Measurements from ENCODE around the gene SOBP.
A peak's percentile ranks its signal among the peaks of the same experiment; 100 is the strongest.

The SOBP gene

GRCh38 chr6:107590378-107590777, 100.5 kb downstream of the SOBP start:
- DNase-seq = no peak

GRCh38 chr6:107591346-107591745, 101.4 kb downstream of the SOBP start:
- DNase-seq = no peak

- no peak for DNase-seq
These were observed 102.9 kb downstream of the SOBP start for GRCh38 chr6:107592806-107593205.

GRCh38 chr6:107594736-107595135, 104.8 kb downstream of the SOBP start:
- DNase-seq = no peak

- DNase-seq = no peak
These were observed 108.2 kb downstream of the SOBP start for GRCh38 chr6:107598091-107598490.

GRCh38 chr6:107599043-107599442, 109.1 kb downstream of the SOBP start:
- DNase-seq = no peak

- DNase-seq = no peak
These were observed 110.2 kb downstream of the SOBP start for GRCh38 chr6:107600121-107600520.

GRCh38 chr6:107600936-107601335, 111.0 kb downstream of the SOBP start:
- no peak for DNase-seq

- DNase-seq = no peak
These were observed 111.5 kb downstream of the SOBP start for GRCh38 chr6:107601406-107601805.

GRCh38 chr6:107602321-107603005, 112.5 kb downstream of the SOBP start:
- DNase-seq = no peak

- DNase-seq = peak; percentile 36 to 68
These were observed 113.1 kb downstream of the SOBP start for GRCh38 chr6:107603006-107603370.

GRCh38 chr6:107604549-107604948, 114.6 kb downstream of the SOBP start:
- DNase-seq = no peak

GRCh38 chr6:107606407-107606806, 116.5 kb downstream of the SOBP start:
- DNase-seq = no peak

- no peak for DNase-seq
These were observed 117.2 kb downstream of the SOBP start for GRCh38 chr6:107607116-107607515.

GRCh38 chr6:107611094-107611810, 121.3 kb downstream of the SOBP start:
- DNase-seq = peak; percentile 91 to 93

GRCh38 chr6:107612762-107613415, 123.0 kb downstream of the SOBP start:
- DNase-seq = no peak

GRCh38 chr6:107613651-107614379, 123.9 kb downstream of the SOBP start:
- no peak for DNase-seq

GRCh38 chr6:107614828-107615227, 124.9 kb downstream of the SOBP start:
- DNase-seq = peak in 1 of 2 experiments; percentile 7

- DNase-seq = peak; percentile 93 to 94
These were observed 126.9 kb downstream of the SOBP start for GRCh38 chr6:107616775-107617174.

- no peak for DNase-seq
These were observed 127.5 kb downstream of the SOBP start for GRCh38 chr6:107617341-107617932.

GRCh38 chr6:107618672-107619071, 128.8 kb downstream of the SOBP start:
- no peak for DNase-seq

GRCh38 chr6:107620732-107621131, 130.8 kb downstream of the SOBP start:
- no peak for DNase-seq
